DLD1 (cell line): Measurements from ENCODE around the gene C17orf100.

Source experiments
- in situ Hi-C: cut with HindIII; loops from 2 replicates; pipeline ENCODE4 v1.10.0; 2017; ENCODE audit warnings: low sequenced_read_pairs

C17orf100 gene

GRCh38 chr17:6651354-6651918 is at the start of gene C17orf100, which contains the start of gene MED31:
TSS of gene C17orf100 (plus strand) at chr17:6651762. CDS start at chr17:6651914, 152 bp downstream.
TSS of gene MED31 (minus strand) at chr17:6651605. CDS start at chr17:6651528, 77 bp downstream.
- in situ Hi-C loops: no loop called here

- in situ Hi-C loops: no loop called here
These were observed 49.4 kb upstream of the C17orf100 start for GRCh38 chr17:6602141-6602540.

GRCh38 chr17:6603744-6604325 is 47.7 kb upstream of the C17orf100 start:
- in situ Hi-C loops: no loop called here

DNA sequence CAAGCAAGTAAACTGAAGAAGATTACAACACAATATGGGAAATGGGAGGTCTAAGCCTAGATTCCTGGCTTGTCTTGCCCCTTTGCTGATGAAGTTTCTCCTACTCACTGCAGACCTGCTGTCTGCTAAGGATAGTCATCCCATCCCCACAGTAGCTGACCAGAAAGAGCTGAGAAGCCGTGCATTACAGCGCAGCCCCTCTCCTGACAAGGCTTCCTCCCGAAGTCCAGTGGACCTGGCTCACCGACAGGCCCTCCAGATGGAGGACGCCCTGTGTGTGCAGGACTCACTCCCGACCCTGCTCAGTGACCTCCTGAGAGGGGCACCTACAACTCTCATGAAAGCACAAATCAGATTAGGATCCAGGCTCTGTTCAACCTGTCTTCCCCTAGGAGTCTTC is 46.4 kb upstream of the C17orf100 start:
- in situ Hi-C loops: no loop called here

GRCh38 chr17:6608321-6608720 is 43.2 kb upstream of the C17orf100 start:
- in situ Hi-C loops: no loop called here

DNA sequence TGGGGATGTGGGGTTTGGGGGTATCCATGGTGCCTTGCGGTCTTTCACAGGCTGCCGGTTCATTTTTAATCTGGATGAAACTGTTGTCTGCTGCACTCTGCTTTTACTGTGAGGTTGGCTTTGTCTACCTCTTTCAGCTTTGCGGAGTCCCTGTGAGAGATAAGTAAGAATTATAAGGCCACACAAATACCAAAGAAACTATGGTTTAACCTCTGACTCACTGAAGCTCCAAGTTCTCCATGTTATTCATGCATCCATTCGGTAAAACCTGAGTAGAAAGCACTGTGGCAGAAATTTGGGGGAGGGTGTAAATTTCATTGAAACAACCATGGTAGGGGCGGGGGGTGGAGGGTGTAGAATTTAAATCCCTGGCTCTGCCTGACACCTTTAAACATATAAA is 41.6 kb upstream of the C17orf100 start:
- in situ Hi-C loops: no loop called here

GRCh38 chr17:6611231-6611630 is 40.3 kb upstream of the C17orf100 start:
- in situ Hi-C loops: no loop called here

DNA sequence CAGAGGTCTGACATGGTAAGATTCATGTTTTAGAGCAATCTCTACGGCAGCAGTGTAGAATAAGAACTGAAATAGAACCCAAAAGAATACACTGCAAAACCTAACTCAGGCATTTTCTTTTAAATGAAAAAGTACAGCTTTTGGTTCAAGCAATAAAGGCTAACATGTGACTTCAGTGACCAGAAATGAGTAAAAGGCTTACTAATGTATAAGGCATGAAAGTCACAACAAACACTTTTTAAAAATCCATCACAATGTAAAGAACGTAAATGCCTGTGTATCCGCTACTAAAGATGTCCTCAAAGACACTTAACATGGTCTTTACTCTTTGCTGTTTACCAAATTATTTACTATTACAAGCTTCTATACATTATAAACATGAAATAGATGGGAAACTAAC is 27.6 kb upstream of the C17orf100 start:
- in situ Hi-C loops: no loop called here

GRCh38 chr17:6626616-6627015 is 24.9 kb upstream of the C17orf100 start:
- in situ Hi-C loops: no loop called here

GRCh38 chr17:6627019-6627418 is 24.5 kb upstream of the C17orf100 start:
- in situ Hi-C loops: no loop called here

GRCh38 chr17:6630390-6630789 is 21.2 kb upstream of the C17orf100 start:
- in situ Hi-C loops: no loop called here

DNA sequence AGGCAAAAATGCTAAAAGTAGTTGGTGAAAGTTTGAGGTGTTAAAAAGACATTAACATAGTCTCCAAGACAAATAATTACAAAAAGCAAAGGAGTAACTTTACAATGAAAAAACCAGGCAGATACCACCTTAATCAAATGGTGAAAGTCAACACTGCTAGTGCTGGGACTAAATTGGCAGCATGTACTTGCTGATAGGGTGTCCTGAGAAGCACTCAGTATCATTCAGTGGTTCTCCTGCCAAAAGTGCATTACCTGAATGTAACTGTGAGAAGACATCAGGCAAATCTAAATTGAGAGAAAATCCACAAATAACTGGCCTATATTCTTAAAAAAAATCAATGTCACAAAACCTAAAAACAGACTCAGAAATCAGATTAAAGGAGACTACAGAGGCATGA is 19.0 kb upstream of the C17orf100 start:
- in situ Hi-C loops: no loop called here

DNA sequence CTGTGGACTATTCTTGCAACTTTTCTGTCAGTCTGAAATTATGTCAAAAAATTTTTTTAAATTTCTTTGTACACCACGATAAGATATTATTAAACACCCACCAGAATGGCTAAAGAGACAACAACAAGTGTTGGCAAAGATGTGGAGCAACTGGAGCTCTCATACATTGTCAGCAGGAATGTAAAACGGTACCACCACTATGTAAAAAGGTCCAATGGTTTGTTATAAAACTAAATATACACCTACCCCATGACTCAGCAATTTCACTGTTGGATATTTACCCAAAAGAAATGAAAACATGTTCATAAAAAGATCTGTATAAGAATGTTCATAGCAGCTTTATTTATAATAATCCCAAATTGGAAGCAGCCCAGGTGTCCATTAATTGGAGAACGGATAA is 18.3 kb upstream of the C17orf100 start:
- in situ Hi-C loops: no loop called here

DNA sequence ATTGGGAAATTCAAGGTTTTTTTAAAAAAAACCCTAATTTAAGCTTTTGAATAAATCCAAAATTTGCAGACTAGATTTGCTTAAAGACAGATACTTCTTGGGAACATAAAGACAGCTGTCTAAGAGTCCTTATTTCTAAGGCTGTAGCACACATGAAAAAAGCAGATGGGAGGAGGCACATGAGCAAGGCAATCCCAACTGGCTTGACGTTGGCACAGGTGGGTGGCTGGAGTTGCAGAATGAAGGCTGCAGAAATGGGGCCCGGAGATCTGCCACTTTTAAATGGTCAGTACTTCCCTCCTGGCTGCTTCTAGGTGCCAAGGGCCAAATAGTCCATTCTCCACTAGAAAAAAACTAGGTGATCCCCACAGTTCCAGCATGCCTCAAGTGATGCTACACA is 15.5 kb upstream of the C17orf100 start:
- in situ Hi-C loops: no loop called here

DNA sequence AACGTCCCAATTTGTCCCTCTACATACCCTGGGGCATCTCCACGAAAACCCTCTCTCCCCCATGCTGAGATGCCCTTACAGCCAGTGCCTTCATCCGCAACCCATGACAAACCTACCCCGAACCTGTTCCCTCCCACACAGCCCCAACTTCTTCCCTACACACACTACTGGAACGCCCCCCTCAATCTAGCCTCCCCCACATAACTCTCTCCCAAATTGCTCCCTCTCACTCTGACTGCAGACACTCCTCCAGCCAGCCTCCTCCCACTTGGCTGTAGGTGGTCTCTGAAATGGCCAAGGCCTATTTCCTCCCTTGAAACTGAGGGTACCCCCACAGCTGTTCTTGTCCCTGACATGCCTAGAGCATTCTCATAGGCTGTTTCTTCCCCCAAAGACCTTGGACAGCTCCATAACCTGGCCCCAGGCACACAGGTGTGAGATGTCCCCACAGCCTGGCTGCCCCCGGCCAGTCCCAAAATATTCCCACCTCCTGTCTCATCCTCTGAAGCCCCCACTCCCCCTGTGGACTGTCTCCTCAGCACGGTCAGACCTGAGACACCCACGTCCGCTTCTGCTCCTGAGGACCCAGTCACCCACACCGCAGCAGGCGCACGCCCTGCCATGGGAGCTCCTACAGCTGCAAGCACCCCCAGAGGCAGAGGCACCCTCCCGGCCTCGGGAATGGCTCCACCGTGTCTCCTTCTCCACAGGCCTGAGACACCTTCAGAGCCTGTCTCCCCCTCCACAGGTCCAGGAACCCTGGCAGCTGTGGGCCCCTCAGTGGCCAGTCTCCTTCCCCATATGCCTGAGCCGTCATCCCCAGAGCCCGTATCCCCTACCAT is 14.7 kb upstream of the C17orf100 start:
- in situ Hi-C loops: no loop called here

DNA sequence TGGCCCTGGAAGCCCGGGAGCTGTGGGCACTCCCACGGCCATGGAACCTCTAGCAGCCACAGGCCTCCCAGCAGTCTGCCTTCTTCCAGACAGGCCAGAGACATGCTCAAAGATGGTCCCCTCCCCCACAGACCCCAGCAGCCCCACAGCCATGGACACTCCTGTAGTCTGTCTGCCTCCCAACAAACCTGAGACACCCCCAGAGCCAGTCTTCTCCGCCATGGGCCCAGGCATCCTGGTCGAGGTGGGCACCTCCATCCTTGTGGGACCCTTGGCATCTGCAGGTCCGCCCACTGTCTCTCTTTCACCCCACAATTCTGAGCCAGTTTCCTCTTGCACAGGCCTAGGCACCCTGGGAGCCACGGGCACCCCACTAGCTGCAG is 14.1 kb upstream of the C17orf100 start:
- in situ Hi-C loops: no loop called here

- in situ Hi-C loops: no loop called here
These were observed 13.3 kb upstream of the C17orf100 start for GRCh38 chr17:6638046-6638908.

DNA sequence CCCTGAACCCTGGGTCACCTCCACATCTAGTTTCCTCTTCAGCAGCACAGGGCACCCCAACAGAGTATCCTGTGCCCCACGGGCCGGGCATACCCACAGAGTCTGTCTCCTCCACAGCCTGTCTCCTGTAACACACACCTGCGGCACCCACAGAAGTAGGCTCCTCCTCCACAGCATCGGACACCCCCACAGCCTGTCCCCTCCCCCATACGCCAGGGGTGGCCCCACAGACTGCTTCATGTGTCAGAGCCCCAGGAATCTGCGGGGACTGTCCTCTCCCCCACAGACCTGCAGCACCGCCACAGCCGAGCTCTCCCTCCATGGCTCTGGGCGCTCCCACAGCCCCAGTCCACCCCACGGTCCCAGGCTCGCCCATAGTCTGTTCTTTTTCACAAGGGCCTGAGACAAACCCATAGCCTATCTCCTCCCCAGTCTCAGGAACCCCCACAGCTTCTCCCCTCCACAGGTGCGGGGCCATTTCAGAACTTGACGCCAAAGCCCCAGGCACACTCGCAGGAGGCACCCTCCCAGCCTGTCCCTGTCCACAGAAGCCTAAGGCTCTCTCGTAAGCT is 12.5 kb upstream of the C17orf100 start:
- in situ Hi-C loops: no loop called here

DNA sequence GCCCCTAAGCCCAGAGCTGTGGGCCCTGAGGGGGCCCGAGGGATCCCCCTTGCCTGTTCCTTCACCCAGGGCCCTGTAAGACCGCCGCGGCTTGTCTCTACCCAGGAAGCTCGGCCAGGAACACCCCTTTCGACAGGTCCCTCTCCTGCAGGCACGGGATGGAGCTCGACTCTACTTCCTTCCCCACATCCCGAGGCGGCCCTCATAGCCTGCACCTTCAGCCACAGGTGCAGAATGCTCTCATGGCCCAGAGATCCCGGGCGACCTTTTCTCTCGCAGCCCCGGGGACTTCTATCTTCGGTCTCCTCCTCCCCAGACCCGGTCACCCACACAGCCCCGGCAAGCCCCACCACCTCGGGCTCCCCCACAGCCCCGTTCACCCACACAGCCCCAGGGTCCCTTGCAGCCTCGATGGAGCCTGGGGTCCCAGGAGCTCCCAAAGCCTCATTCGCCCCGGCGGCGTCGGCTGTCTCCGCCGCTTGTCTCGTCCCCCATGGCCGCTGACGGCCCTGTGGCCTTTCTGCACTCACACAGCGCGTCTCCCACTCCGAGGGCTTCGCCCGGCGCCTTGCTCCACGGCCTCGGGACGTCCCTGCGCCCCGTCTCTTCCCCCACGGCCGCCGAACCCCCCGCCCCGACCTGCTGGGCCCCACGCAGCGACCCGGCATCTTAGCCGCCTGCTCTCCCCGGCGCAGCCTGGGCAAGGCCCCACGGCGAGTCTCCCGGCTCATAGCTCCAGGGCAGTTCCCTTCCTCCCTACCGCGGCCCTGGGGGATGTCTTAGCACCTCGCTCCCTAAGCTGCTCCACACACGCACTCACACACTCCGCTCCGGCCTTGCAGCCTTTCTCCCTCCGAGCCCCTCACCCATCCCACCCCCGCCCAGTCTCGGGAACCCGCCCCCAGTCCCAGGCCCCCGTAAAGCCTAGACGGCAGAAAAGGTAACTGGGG is 11.7 kb upstream of the C17orf100 start:
- in situ Hi-C loops: no loop called here
